Smooth muscle cell (in vitro differentiated cells): Measurements from ENCODE around the gene RPP30. TPM values are rescaled to one million over a fixed set of nuclear protein-coding genes. Genes with fewer than 3 reads are reported as not detected.

Experiments
- DNase-seq: peaks from one replicate; lab custom pipeline; 2025; ENCODE audit not compliant: unreplicated experiment; lab: John Stamatoyannopoulos, UW
- H2AFZ ChIP-seq: fragments of 200-600 bp; sonication (generic); 2 replicates; pipeline ENCODE4 v1.6.0; 2016; ENCODE audit warnings: antibody characterized with exemption, low read depth, mild to moderate bottlenecking
- H3F3A ChIP-seq: fragments of 200-600 bp; sonication (generic); 2 replicates; pipeline ENCODE4 v1.6.0; 2017; ENCODE audit warnings: antibody characterized with exemption, low read depth
- H3K27ac ChIP-seq: fragments of 200-600 bp; sonication (generic); 2 replicates; pipeline ENCODE4 v1.5.1; 2016; ENCODE audit warnings: low read depth, mild to moderate bottlenecking
- H3K27me3 ChIP-seq: fragments of 200-600 bp; sonication (generic); 2 replicates; pipeline ENCODE4 v1.6.1; 2016; ENCODE audit warnings: low read depth, mild to moderate bottlenecking
- H3K36me3 ChIP-seq: fragments of 200-600 bp; sonication (generic); 2 replicates; pipeline ENCODE4 v1.5.1; 2016; ENCODE audit warnings: low read depth
- H3K4me1 ChIP-seq: fragments of 200-600 bp; sonication (generic); 2 replicates; pipeline ENCODE4 v1.5.1; 2016; ENCODE audit warnings: low read depth
- H3K4me2 ChIP-seq: fragments of 200-600 bp; sonication (generic); 2 replicates; pipeline ENCODE4 v1.6.0; 2016; ENCODE audit warnings: mild to moderate bottlenecking
- H3K4me3 ChIP-seq: fragments of 200-600 bp; sonication (generic); 2 replicates; pipeline ENCODE4 v1.5.1; 2016; ENCODE audit warnings: mild to moderate bottlenecking
- H3K79me2 ChIP-seq: fragments of 200-600 bp; sonication (generic); 2 replicates; pipeline ENCODE4 v1.6.0; 2016; ENCODE audit warnings: low read depth, mild to moderate bottlenecking
- H3K9ac ChIP-seq: fragments of 200-600 bp; sonication (generic); 2 replicates; pipeline ENCODE4 v1.6.0; 2016; ENCODE audit warnings: low read depth
- H3K9me3 ChIP-seq: fragments of 200-600 bp; sonication (generic); replicated peaks from 2 replicates; pipeline ENCODE4 v1.5.1; 2016; ENCODE audit warnings: low read depth
- H4K20me1 ChIP-seq: fragments of 200-600 bp; sonication (generic); 2 replicates; pipeline ENCODE4 v1.6.0; 2016; ENCODE audit warnings: low read depth
- WGBS: methylation state at CpG from one replicate; pipeline ENCODE4 v1.1.7; 2016; ENCODE audit warnings: low lambda C conversion rate; 5-methylcytosine and 5-hydroxymethylcytosine counted together
- polyA plus RNA-seq: library from polyadenylated mRNA; unstranded; fragments of >200 nt; fragmentation: Nextera tagmentation; extraction: Ambion mirVana; gene quantifications from 2 replicates; pipeline ENCODE4 v1.2.1, GENCODE V29; 2016
- total RNA-seq: library from RNA; depleted of rRNA; stranded (reverse); fragments of >200 nt; gene quantifications from 2 replicates; pipeline ENCODE4 v1.2.3, GENCODE V29; 2014
- TF ChIP-seq, protein P1 (sequence below): fragments of 200-600 bp; sonication (generic); IDR thresholded peaks from 2 replicates; pipeline ENCODE4 v1.5.1; 2017; ENCODE audit warnings: borderline replicate concordance, mild to moderate bottlenecking, antibody characterized with exemption; ENCODE audit not compliant: insufficient read depth, poor library complexity, severe bottlenecking

RPP30 gene
- total and polyA plus RNA-seq, 2 experiments from 2014 or later: 48.2 to 73.0 TPM

DNA sequence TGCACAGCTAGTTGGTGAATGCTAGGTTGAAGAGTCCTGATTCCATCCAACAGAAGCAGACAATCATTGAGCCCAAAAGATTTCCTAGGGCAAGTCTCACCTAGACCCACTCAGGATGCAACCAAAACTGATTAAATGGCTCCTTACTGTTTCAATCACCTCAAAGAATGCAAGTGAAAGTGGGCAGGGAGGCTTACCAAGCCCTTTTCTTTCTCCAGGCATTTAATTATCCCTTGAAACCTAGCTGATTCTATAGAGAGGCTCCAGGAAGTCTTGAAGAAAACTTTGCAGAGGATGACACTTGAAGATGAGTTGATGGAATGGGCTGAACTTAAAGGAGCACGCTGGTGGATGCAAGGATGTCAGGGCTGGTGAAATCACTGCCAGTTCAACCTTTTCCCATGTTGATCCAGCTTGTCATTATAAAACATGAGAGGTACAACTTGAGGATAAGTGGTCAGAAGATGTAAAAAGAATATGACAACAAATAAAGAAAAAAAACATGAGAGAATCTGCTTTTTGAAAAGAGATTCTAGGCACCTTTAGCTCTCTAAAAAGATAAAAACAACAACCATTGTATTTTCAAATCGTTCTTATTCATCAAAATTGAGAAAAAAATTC, 51.4 kb downstream of the RPP30 start:
- Histone ChIP-seq H2AFZ (no peak overlapping the region), H3F3A (no peaks in the 10 kb centered on the region), H3K9me3 (no peaks in the 10 kb centered on the region), H4K20me1 (no peaks in the 10 kb centered on the region), H3K4me1 (peaks cover 3% of the 10 kb centered on the region), H3K4me2 (no peak overlapping the region), H3K4me3 (no peak overlapping the region), H3K36me3 (no peaks in the 10 kb centered on the region), H3K79me2 (no peaks in the 10 kb centered on the region), H3K9ac (no peak overlapping the region), H3K27me3 (no peaks in the 10 kb centered on the region), H3K27ac (no peak overlapping the region)
- TF ChIP-seq, protein P1, sequence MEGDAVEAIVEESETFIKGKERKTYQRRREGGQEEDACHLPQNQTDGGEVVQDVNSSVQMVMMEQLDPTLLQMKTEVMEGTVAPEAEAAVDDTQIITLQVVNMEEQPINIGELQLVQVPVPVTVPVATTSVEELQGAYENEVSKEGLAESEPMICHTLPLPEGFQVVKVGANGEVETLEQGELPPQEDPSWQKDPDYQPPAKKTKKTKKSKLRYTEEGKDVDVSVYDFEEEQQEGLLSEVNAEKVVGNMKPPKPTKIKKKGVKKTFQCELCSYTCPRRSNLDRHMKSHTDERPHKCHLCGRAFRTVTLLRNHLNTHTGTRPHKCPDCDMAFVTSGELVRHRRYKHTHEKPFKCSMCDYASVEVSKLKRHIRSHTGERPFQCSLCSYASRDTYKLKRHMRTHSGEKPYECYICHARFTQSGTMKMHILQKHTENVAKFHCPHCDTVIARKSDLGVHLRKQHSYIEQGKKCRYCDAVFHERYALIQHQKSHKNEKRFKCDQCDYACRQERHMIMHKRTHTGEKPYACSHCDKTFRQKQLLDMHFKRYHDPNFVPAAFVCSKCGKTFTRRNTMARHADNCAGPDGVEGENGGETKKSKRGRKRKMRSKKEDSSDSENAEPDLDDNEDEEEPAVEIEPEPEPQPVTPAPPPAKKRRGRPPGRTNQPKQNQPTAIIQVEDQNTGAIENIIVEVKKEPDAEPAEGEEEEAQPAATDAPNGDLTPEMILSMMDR: no peak
- 73% methylated on average over 2 of the region's 2 CpGs for WGBS
- DNase-seq: no peak

DNA sequence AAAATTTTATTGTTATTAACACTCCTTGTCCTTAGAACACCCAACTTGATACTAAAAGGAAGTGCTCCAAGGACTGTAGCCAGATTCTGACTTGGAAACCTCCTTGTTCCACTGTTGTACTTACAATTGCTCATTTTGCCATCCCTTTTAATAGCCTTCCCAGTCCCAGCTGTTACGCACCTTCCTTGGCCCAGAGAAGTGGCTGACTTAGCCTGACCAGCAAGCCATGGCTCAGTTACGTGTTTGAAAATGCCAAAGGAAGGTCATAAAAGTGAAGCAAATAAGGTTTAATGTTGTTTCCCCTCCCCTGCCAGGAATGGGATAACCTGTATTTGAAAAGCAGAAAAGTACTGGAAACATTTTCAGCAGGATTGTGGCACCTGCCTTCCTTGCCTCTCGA, 52.8 kb downstream of the RPP30 start:
- Histone ChIP-seq H4K20me1 (no peaks in the 10 kb centered on the region), H3F3A (peaks cover 2% of the 10 kb centered on the region), H3K9ac (no peak overlapping the region), H3K4me2 (no peak overlapping the region), H3K4me1 (peaks cover 3% of the 10 kb centered on the region), H3K36me3 (no peaks in the 10 kb centered on the region), H3K9me3 (no peaks in the 10 kb centered on the region), H3K27ac (no peak overlapping the region), H3K4me3 (no peak overlapping the region), H3K79me2 (no peaks in the 10 kb centered on the region), H2AFZ (no peak overlapping the region), H3K27me3 (no peaks in the 10 kb centered on the region)
- WGBS: 95% methylated on average over 3 of the region's 3 CpGs
- TF ChIP-seq, protein P1: no peak
- DNase-seq: no peak

DNA sequence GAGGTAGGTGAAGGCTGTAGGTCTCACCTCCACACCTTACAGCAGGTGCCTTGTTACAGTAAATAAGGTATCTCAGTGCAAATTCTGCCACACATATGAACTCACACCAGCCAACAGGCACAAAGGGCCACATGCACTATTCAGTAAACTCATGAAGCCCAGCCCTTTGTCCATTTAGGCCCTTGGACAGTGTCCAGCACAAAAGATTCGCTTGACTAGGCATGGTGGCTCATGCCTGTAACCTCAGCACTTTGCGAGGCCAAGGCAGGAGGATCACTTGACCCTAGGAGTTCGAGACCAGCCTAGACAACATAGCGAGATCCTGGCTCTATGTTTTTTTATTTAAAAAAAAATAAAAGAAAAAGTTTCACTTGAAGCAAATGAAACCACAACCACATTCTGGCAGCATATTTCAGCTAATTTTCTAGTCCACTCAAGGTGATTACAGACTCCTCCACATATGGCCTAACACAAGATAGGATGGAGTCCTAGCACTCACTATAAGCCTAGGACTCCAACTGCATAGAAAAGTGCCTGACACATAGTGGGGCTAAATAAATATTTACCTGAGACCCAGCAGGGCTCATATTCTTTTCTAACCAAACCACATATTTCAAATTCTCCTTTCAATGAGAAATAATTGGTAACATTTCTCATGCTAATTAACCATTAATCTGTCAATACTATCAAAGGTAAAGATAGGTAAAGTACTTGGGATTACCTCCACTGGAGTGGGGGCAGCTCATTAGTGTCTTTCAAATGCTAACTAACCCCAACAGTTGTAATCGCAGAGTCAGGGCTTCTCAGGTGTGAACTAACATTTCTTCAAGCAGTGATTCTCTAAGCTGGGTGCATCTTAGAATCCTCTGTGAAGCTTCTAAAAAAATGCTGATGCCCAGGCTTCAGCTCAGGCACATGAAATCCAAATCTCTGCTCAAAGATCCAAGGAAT, 53.6 kb downstream of the RPP30 start:
- WGBS: 91% methylated on average over 5 of the region's 5 CpGs
- no peaks in the 10 kb centered on the region for H4K20me1 ChIP-seq
- peaks cover 11% of the 10 kb centered on the region for H3K4me1 ChIP-seq
- no peaks in the 10 kb centered on the region for H3K36me3 ChIP-seq
- no peaks in the 10 kb centered on the region for H3K79me2 ChIP-seq
- peaks cover 10% of the 10 kb centered on the region for H3F3A ChIP-seq
- H3K9ac ChIP-seq: no peak overlapping the region
- no peak overlapping the region for H2AFZ ChIP-seq
- H3K27ac ChIP-seq: no peak overlapping the region
- TF ChIP-seq, protein P1: no peak
- no peaks in the 10 kb centered on the region for H3K27me3 ChIP-seq
- H3K4me2 ChIP-seq: no peak overlapping the region
- no peak for DNase-seq
- H3K9me3 ChIP-seq: no peaks in the 10 kb centered on the region
- H3K4me3 ChIP-seq: no peak overlapping the region
